ENCODE measurements around the gene ATG10. TPM values are rescaled to one million over a fixed set of nuclear protein-coding genes. Genes with fewer than 3 reads are reported as not detected.

The ATG10 gene
- total RNA-seq, 1 experiment from 2014 or later, result 12.2 TPM

DNA sequence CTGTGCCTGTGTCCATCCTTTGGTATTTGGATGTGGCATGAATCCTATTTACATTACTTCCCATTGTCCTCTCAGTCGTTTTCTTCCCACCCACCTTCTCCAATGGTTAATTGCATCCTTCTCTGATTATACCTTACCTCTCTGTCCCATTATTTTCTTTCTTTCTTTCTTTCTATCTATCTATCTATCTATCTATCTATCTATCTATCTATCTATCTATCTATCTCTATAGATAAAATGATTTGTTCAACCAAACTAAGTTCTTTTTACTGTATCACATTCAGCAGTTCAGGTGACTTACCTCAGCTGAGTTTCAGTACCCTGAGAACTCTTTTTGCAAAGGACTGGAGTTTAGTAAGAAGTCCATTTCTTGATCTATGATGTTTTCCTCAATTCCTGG, 225.7 kb downstream of the ATG10 start:
- DNase-seq (ENCODE audit: low spot score) (no peak), ATAC-seq (no peak)
- POLR2A ChIA-PET, result no interaction called here
- no peaks in the 10 kb centered on the region for H3K9me3 Mint-ChIP-seq
- H3K27ac Mint-ChIP-seq, result no peak overlapping the region
- CTCF ChIA-PET, result no interaction called here
- H3K4me3 Mint-ChIP-seq, result no peak overlapping the region
- no peaks in the 10 kb centered on the region for H3K36me3 Mint-ChIP-seq
- no peaks in the 10 kb centered on the region for H3K4me1 Mint-ChIP-seq
- H3K27me3 Mint-ChIP-seq (ENCODE audit: low read depth), result no peaks in the 10 kb centered on the region
- no peak for TF ChIP-seq ZNF121 (CRISPR knock-in tag; IDR thresholded peaks at IDR 0.05)
- TF ChIP-seq, protein P1, sequence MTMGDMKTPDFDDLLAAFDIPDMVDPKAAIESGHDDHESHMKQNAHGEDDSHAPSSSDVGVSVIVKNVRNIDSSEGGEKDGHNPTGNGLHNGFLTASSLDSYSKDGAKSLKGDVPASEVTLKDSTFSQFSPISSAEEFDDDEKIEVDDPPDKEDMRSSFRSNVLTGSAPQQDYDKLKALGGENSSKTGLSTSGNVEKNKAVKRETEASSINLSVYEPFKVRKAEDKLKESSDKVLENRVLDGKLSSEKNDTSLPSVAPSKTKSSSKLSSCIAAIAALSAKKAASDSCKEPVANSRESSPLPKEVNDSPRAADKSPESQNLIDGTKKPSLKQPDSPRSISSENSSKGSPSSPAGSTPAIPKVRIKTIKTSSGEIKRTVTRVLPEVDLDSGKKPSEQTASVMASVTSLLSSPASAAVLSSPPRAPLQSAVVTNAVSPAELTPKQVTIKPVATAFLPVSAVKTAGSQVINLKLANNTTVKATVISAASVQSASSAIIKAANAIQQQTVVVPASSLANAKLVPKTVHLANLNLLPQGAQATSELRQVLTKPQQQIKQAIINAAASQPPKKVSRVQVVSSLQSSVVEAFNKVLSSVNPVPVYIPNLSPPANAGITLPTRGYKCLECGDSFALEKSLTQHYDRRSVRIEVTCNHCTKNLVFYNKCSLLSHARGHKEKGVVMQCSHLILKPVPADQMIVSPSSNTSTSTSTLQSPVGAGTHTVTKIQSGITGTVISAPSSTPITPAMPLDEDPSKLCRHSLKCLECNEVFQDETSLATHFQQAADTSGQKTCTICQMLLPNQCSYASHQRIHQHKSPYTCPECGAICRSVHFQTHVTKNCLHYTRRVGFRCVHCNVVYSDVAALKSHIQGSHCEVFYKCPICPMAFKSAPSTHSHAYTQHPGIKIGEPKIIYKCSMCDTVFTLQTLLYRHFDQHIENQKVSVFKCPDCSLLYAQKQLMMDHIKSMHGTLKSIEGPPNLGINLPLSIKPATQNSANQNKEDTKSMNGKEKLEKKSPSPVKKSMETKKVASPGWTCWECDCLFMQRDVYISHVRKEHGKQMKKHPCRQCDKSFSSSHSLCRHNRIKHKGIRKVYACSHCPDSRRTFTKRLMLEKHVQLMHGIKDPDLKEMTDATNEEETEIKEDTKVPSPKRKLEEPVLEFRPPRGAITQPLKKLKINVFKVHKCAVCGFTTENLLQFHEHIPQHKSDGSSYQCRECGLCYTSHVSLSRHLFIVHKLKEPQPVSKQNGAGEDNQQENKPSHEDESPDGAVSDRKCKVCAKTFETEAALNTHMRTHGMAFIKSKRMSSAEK (CRISPR knock-in tag; IDR thresholded peaks at IDR 0.05; ENCODE audit: borderline replicate concordance), result no peak
- no peak for TF ChIP-seq TCF7 (CRISPR knock-in tag; IDR thresholded peaks at IDR 0.05; ENCODE audit: low read depth)
- TF ChIP-seq, protein P2, sequence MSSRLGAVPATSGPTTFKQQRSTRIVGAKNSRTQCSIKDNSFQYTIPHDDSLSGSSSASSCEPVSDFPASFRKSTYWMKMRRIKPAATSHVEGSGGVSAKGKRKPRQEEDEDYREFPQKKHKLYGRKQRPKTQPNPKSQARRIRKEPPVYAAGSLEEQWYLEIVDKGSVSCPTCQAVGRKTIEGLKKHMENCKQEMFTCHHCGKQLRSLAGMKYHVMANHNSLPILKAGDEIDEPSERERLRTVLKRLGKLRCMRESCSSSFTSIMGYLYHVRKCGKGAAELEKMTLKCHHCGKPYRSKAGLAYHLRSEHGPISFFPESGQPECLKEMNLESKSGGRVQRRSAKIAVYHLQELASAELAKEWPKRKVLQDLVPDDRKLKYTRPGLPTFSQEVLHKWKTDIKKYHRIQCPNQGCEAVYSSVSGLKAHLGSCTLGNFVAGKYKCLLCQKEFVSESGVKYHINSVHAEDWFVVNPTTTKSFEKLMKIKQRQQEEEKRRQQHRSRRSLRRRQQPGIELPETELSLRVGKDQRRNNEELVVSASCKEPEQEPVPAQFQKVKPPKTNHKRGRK (CRISPR knock-in tag; IDR thresholded peaks at IDR 0.05; ENCODE audit: borderline replicate concordance), result no peak
- no peak for TF ChIP-seq SOX15 (CRISPR knock-in tag; IDR thresholded peaks at IDR 0.05)
- TF ChIP-seq, protein P3, sequence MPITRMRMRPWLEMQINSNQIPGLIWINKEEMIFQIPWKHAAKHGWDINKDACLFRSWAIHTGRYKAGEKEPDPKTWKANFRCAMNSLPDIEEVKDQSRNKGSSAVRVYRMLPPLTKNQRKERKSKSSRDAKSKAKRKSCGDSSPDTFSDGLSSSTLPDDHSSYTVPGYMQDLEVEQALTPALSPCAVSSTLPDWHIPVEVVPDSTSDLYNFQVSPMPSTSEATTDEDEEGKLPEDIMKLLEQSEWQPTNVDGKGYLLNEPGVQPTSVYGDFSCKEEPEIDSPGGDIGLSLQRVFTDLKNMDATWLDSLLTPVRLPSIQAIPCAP (CRISPR knock-in tag; IDR thresholded peaks at IDR 0.05), result no peak
- TF ChIP-seq, protein P4, sequence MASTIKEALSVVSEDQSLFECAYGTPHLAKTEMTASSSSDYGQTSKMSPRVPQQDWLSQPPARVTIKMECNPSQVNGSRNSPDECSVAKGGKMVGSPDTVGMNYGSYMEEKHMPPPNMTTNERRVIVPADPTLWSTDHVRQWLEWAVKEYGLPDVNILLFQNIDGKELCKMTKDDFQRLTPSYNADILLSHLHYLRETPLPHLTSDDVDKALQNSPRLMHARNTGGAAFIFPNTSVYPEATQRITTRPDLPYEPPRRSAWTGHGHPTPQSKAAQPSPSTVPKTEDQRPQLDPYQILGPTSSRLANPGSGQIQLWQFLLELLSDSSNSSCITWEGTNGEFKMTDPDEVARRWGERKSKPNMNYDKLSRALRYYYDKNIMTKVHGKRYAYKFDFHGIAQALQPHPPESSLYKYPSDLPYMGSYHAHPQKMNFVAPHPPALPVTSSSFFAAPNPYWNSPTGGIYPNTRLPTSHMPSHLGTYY (CRISPR knock-in tag; IDR thresholded peaks at IDR 0.05), result no peak
- TF ChIP-seq, protein P5, sequence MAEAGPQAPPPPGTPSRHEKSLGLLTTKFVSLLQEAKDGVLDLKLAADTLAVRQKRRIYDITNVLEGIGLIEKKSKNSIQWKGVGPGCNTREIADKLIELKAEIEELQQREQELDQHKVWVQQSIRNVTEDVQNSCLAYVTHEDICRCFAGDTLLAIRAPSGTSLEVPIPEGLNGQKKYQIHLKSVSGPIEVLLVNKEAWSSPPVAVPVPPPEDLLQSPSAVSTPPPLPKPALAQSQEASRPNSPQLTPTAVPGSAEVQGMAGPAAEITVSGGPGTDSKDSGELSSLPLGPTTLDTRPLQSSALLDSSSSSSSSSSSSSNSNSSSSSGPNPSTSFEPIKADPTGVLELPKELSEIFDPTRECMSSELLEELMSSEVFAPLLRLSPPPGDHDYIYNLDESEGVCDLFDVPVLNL (CRISPR knock-in tag; IDR thresholded peaks at IDR 0.05; ENCODE audit: borderline replicate concordance, low read depth), result no peak
- no peak for TF ChIP-seq NFYB (CRISPR knock-in tag; conservative IDR thresholded peaks at IDR 0.05; ENCODE audit: low read depth)
- TF ChIP-seq, protein P6, sequence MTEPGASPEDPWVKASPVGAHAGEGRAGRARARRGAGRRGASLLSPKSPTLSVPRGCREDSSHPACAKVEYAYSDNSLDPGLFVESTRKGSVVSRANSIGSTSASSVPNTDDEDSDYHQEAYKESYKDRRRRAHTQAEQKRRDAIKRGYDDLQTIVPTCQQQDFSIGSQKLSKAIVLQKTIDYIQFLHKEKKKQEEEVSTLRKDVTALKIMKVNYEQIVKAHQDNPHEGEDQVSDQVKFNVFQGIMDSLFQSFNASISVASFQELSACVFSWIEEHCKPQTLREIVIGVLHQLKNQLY (CRISPR knock-in tag; IDR thresholded peaks at IDR 0.05), result no peak
- no peak for TF ChIP-seq NFATC4 (CRISPR knock-in tag; IDR thresholded peaks at IDR 0.05)
- TF ChIP-seq ZNF263 (CRISPR knock-in tag; IDR thresholded peaks at IDR 0.05; ENCODE audit: low read depth), result no peak
- TF ChIP-seq, protein P7, sequence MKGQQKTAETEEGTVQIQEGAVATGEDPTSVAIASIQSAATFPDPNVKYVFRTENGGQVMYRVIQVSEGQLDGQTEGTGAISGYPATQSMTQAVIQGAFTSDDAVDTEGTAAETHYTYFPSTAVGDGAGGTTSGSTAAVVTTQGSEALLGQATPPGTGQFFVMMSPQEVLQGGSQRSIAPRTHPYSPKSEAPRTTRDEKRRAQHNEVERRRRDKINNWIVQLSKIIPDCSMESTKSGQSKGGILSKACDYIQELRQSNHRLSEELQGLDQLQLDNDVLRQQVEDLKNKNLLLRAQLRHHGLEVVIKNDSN (CRISPR knock-in tag; IDR thresholded peaks at IDR 0.05), result no peak
- no peak for TF ChIP-seq GABPB1 (CRISPR knock-in tag; IDR thresholded peaks at IDR 0.05)
- TF ChIP-seq NR3C1 (CRISPR knock-in tag; conservative IDR thresholded peaks at IDR 0.05; ENCODE audit: low read depth), result no peak

DNA sequence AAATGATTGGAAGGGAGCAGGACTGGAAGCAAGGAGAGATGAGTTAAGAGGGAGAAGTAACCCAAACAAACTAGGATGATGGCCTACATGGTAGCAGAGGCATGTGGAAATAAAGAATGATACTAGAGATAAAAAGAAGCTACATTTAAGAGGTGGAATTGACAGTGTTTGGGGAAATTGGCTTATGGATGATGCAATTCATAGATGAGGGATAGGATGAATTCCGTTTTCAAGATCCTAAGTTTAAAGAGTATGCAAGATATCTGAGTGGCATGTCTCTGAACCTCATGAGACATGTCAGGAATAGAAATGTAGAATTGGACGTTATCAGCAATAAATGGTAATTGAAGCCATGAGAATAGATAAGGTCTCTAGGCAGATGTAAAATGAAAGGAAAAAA, 232.7 kb downstream of the ATG10 start:
- no peak overlapping the region for H3K4me3 Mint-ChIP-seq
- no peak for DNase-seq (ENCODE audit: low spot score)
- ChIA-PET CTCF (no interaction called here), POLR2A (no interaction called here)
- H3K9me3 Mint-ChIP-seq, result no peaks in the 10 kb centered on the region
- ATAC-seq, result no peak
- TF ChIP-seq, protein P3 (CRISPR knock-in tag; IDR thresholded peaks at IDR 0.05), result no peak
- TF ChIP-seq, protein P8, sequence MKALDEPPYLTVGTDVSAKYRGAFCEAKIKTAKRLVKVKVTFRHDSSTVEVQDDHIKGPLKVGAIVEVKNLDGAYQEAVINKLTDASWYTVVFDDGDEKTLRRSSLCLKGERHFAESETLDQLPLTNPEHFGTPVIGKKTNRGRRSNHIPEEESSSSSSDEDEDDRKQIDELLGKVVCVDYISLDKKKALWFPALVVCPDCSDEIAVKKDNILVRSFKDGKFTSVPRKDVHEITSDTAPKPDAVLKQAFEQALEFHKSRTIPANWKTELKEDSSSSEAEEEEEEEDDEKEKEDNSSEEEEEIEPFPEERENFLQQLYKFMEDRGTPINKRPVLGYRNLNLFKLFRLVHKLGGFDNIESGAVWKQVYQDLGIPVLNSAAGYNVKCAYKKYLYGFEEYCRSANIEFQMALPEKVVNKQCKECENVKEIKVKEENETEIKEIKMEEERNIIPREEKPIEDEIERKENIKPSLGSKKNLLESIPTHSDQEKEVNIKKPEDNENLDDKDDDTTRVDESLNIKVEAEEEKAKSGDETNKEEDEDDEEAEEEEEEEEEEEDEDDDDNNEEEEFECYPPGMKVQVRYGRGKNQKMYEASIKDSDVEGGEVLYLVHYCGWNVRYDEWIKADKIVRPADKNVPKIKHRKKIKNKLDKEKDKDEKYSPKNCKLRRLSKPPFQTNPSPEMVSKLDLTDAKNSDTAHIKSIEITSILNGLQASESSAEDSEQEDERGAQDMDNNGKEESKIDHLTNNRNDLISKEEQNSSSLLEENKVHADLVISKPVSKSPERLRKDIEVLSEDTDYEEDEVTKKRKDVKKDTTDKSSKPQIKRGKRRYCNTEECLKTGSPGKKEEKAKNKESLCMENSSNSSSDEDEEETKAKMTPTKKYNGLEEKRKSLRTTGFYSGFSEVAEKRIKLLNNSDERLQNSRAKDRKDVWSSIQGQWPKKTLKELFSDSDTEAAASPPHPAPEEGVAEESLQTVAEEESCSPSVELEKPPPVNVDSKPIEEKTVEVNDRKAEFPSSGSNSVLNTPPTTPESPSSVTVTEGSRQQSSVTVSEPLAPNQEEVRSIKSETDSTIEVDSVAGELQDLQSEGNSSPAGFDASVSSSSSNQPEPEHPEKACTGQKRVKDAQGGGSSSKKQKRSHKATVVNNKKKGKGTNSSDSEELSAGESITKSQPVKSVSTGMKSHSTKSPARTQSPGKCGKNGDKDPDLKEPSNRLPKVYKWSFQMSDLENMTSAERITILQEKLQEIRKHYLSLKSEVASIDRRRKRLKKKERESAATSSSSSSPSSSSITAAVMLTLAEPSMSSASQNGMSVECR (CRISPR knock-in tag; IDR thresholded peaks at IDR 0.05; ENCODE audit: borderline replicate concordance), result no peak
- no peak for TF ChIP-seq ATF1 (CRISPR knock-in tag; IDR thresholded peaks at IDR 0.05)
- no peak overlapping the region for H3K27ac Mint-ChIP-seq
- H3K4me1 Mint-ChIP-seq, result no peaks in the 10 kb centered on the region
- no peaks in the 10 kb centered on the region for H3K36me3 Mint-ChIP-seq
- no peaks in the 10 kb centered on the region for H3K27me3 Mint-ChIP-seq (ENCODE audit: low read depth)

Measured in WTC11 (cell line).